OCI-LY7 (cell line): ENCODE data around the gene ARMH1. TPM values are rescaled to one million over a fixed set of nuclear protein-coding genes. Genes with fewer than 3 reads are reported as not detected.
"Not testable (repeated sequence)": the region's sequence is repeated elsewhere in the genome, so short reads cannot be mapped to it uniquely, and the experiment has no call there.

Experiments
- BruUV-seq: library from RNA; stranded (reverse); fragments of 400-500 nt; replicated peaks from 2 replicates; lab custom pipeline; 2021; lab: Mats Ljungman, UMichigan
- CTCF ChIA-PET: fragments of 300-600 bp; sonication (Branson Sonifier 250); formaldehyde crosslinking; loops from one replicate; lab custom pipeline; 2022; ENCODE audit warnings: antibody characterized with exemption; ENCODE audit not compliant: unreplicated experiment; lab: Charles Lee
- POLR2A ChIA-PET: fragments of 300-600 bp; sonication (Branson Sonifier 250); formaldehyde crosslinking; loops from one replicate; lab custom pipeline; 2022; ENCODE audit warnings: antibody characterized with exemption; lab: Charles Lee
- DNase-seq: peaks from one replicate; pipeline ENCODE4 v3.0.0-alpha.2; 2015; ENCODE audit warnings: low spot score
- H2AFZ ChIP-seq: fragments of 200-600 bp; sonication (generic), shearing (Covaris generic); 2 replicates; pipeline ENCODE4 v1.6.1; 2014; ENCODE audit warnings: mild to moderate bottlenecking, antibody characterized with exemption, low read length, moderate library complexity
- H3K27ac ChIP-seq: fragments of 200-600 bp; sonication (generic); 2 replicates; pipeline ENCODE4 v1.5.1; 2014; ENCODE audit warnings: mixed run types, low read depth, mild to moderate bottlenecking, moderate library complexity, low read length, inconsistent platforms; ENCODE audit not compliant: poor library complexity, severe bottlenecking
- H3K36me3 ChIP-seq: fragments of 200-600 bp; sonication (generic); 2 replicates; pipeline ENCODE4 v1.6.1; 2014; ENCODE audit warnings: mild to moderate bottlenecking, antibody characterized with exemption, low read length, moderate library complexity, mixed read lengths; ENCODE audit not compliant: insufficient read depth
- H3K4me1 ChIP-seq: fragments of 200-600 bp; sonication (generic); 2 replicates; pipeline ENCODE4 v1.5.1; 2014; ENCODE audit warnings: mild to moderate bottlenecking, low read length; ENCODE audit not compliant: insufficient read depth, poor library complexity, severe bottlenecking
- H3K4me2 ChIP-seq: fragments of 200-600 bp; sonication (generic); 2 replicates; pipeline ENCODE4 v1.6.1; 2014; ENCODE audit warnings: mild to moderate bottlenecking, low read length
- H3K4me3 ChIP-seq: fragments of 200-600 bp; sonication (generic); 2 replicates; pipeline ENCODE4 v1.5.1; 2014; ENCODE audit warnings: mild to moderate bottlenecking, low read depth, low read length; ENCODE audit not compliant: poor library complexity, severe bottlenecking
- H3K79me2 ChIP-seq: fragments of 200-600 bp; sonication (generic); 2 replicates; pipeline ENCODE4 v1.6.1; 2016; ENCODE audit warnings: low read depth, mild to moderate bottlenecking, low read length, moderate library complexity, mixed read lengths; ENCODE audit not compliant: insufficient read depth
- H3K9me2 ChIP-seq: fragments of 200-600 bp; sonication (generic); 2 replicates; pipeline ENCODE4 v1.6.1; 2016; ENCODE audit warnings: mild to moderate bottlenecking, low read length, mixed read lengths; ENCODE audit not compliant: insufficient read depth
- H3K9me3 ChIP-seq: fragments of 200-600 bp; sonication (generic); 2 replicates; pipeline ENCODE4 v1.6.1; 2014; ENCODE audit warnings: mild to moderate bottlenecking, mixed run types, low read length, mixed read lengths
- H4K20me1 ChIP-seq: fragments of 200-600 bp; sonication (generic); 2 replicates; pipeline ENCODE4 v1.6.1; 2014; ENCODE audit warnings: mild to moderate bottlenecking, antibody characterized with exemption, low read length, moderate library complexity, mixed read lengths; ENCODE audit not compliant: insufficient read depth
- EZH2phosphoT487 ChIP-seq: fragments of 200-600 bp; sonication (generic); IDR thresholded peaks from 2 replicates; pipeline ENCODE4 v1.6.1; 2018; ENCODE audit warnings: low read depth, borderline replicate concordance, mild to moderate bottlenecking, mixed run types, antibody characterized with exemption, low read length, moderate library complexity, mixed read lengths
- intact Hi-C: fragments of 100-400 bp; cut with micrococcal nuclease; formaldehyde crosslinking; loops from one replicate; pipeline ENCODE4 v1.10.0; 2022; ENCODE audit not compliant: unreplicated experiment
- total RNA-seq, 2 experiments: library from RNA; depleted of rRNA in 1 of 2; stranded (reverse); fragments of >200 nt in 1 of 2; shearing (Covaris generic) in 1 of 2; gene quantifications; 2 replicates each; pipeline ENCODE4 v1.2.3, GENCODE V29; 2014 to 2022
- TF ChIP-seq, protein P1 (sequence below): fragments of 200-600 bp; sonication (generic); conservative IDR thresholded peaks from 2 replicates; pipeline ENCODE4 v1.5.1; 2014; ENCODE audit warnings: mild to moderate bottlenecking, antibody characterized with exemption, low read length, moderate library complexity, mixed read lengths

Gene ARMH1
- total RNA-seq, 2 experiments from 2014 or later, result 7.8 to 8.9 TPM

DNA sequence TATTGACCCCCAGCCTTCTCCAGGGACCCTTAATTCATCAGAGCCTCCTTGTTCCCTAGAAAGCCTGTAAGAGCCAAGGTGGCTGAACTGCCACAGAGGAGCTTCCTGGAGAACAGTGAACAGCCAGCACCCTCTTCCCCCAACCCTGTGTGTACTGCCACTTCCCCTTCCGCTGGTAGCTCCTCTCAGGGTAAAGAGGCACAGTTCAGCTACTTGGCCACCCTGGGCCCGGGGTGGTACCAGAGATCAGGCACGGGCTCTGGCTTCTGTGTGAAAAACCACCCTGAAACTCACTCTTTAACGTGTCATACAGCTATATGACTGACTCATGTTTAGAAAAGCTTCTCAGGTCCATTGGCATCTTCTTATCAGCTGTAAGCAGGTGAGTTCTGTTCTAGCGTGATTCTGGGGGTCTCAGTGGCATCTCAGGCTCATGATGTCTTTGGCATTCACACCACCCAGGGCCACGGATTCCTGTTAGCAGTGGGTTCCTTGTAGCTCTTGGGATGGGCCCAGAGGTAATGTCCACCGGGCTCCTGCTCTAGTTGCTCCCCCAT is 22.4 kb downstream of the ARMH1 start:
- no peak for TF ChIP-seq EZH2phosphoT487
- TF ChIP-seq, protein P1, sequence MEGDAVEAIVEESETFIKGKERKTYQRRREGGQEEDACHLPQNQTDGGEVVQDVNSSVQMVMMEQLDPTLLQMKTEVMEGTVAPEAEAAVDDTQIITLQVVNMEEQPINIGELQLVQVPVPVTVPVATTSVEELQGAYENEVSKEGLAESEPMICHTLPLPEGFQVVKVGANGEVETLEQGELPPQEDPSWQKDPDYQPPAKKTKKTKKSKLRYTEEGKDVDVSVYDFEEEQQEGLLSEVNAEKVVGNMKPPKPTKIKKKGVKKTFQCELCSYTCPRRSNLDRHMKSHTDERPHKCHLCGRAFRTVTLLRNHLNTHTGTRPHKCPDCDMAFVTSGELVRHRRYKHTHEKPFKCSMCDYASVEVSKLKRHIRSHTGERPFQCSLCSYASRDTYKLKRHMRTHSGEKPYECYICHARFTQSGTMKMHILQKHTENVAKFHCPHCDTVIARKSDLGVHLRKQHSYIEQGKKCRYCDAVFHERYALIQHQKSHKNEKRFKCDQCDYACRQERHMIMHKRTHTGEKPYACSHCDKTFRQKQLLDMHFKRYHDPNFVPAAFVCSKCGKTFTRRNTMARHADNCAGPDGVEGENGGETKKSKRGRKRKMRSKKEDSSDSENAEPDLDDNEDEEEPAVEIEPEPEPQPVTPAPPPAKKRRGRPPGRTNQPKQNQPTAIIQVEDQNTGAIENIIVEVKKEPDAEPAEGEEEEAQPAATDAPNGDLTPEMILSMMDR, result no peak
- no peaks in the 10 kb centered on the region; the same call in 1 of the 2 replicates for H3K36me3 ChIP-seq
- ChIA-PET POLR2A (interaction anchor here (0.7 to 5.7 kb wide), 14 partner anchors 9 to 124 kb away, joined by 3 to 69 read pairs (median 6); partner anchors contain the start of genes ARMH1, RNU5D-1 and TMEM53), CTCF (interaction anchor here (0.6 to 2.2 kb wide), 7 partner anchors 10 to 297 kb away, joined by 3 to 11 read pairs (median 4); partner anchors contain the start of gene TMEM53)
- H3K4me2 ChIP-seq, result peak overlapping the region; percentile 56
- H3K79me2 ChIP-seq, result no peaks in the 10 kb centered on the region
- intact Hi-C loops, result no loop called here
- peak overlapping the region; percentile 25 for H3K4me3 ChIP-seq
- H3K27ac ChIP-seq, result peak overlapping the region; percentile 80
- H2AFZ ChIP-seq, result peak overlapping the region; percentile 28; the same call in 1 of the 2 replicates
- H3K9me3 ChIP-seq, result no peaks in the 10 kb centered on the region; the same call in 1 of the 2 replicates
- TSS peak; percentile 60 for BruUV-seq
- DNase-seq, result peak; percentile 73
- no peaks in the 10 kb centered on the region for H3K9me2 ChIP-seq
- peaks cover 57% of the 10 kb centered on the region for H3K4me1 ChIP-seq
- no peaks in the 10 kb centered on the region for H4K20me1 ChIP-seq

DNA sequence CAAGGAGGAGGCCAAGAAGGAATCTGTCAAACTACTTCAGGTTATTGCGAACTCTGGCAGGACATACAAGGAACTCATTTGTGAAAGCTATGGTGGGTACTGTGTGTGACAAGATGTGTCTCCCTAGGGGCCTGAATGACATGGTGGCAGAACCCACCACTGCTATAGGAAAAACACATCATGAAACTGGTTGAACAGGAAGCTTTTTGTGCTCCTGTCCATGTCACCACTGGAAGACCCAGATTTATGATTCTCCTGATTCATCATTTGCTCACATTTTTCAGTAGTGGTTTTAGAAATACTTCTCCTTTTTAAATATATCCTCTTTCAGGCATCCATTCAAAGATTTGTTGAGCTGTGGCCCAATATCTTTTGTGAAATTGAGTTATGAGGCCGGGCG is 23.6 kb downstream of the ARMH1 start:
- intact Hi-C loops, result no loop called here
- Histone ChIP-seq H3K79me2 (no peaks in the 10 kb centered on the region), H3K9me3 (no peaks in the 10 kb centered on the region), H3K36me3 (no peaks in the 10 kb centered on the region), H3K9me2 (no peaks in the 10 kb centered on the region), H3K4me1 (peaks cover 55% of the 10 kb centered on the region), H3K4me2 (peak overlapping the region; percentile 56), H3K27ac (peak overlapping the region; percentile 80), H4K20me1 (no peaks in the 10 kb centered on the region), H3K4me3 (no peak overlapping the region), H2AFZ (peak overlapping the region; percentile 28; the same call in 1 of the 2 replicates)
- ChIA-PET POLR2A (interaction anchor here (1.0 to 5.7 kb wide), 5 partner anchors 9 to 24 kb away, joined by 3 to 69 read pairs (median 6); partner anchors contain the start of genes ARMH1 and TMEM53), CTCF (interaction anchor here (1.5 to 1.8 kb wide), 2 partner anchors 9 to 22 kb away, joined by 3 to 6 read pairs; no protein-coding TSS in a partner anchor)
- no TSS peak for BruUV-seq
- TF ChIP-seq, protein P1, result no peak
- no peak for TF ChIP-seq EZH2phosphoT487
- peak; percentile 57 for DNase-seq

DNA sequence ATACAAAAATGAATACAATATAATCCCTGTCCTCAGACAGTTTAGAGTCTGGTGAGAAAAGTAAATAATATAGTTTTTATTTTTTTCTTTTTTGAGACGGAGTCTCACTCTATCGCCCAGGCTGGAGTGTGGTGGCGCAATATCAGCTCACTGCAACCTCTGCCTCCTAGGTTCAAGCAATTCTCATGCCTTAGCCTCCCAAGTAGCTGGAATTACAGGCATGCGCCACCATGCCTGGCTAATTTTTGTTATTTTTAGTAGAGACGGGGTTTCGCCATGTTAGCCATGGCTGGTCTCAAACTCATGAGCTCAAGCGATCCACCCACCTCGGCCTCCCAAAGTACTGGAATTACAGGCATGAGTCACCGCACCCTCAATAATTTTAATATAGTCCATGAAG is 24.9 kb downstream of the ARMH1 start:
- H3K9me3 ChIP-seq, H3K4me3 ChIP-seq, H4K20me1 ChIP-seq, intact Hi-C loops, BruUV-seq, H2AFZ ChIP-seq, H3K27ac ChIP-seq, DNase-seq, CTCF ChIA-PET, POLR2A ChIA-PET, H3K79me2 ChIP-seq, H3K4me2 ChIP-seq, H3K36me3 ChIP-seq, H3K9me2 ChIP-seq: not testable (repeated sequence)
- peaks cover 43% of the 10 kb centered on the region for H3K4me1 ChIP-seq
